Measurements from ENCODE around the gene TRIM39. TPM values are rescaled to one million over a fixed set of nuclear protein-coding genes. Genes with fewer than 3 reads are reported as not detected.

The TRIM39 gene

GRCh38 chr6:30380464-30380863, 53.7 kb downstream of the TRIM39 start:
- Histone ChIP-seq H3K9ac (ENCODE audit: low read length) (no peak overlapping the region), H3K27ac (ENCODE audit: low read depth, low read length) (no peak overlapping the region), H3K18ac (ENCODE audit: low read length) (no peak overlapping the region), H3K79me2 (ENCODE audit: control insufficient read depth, insufficient read depth, low read length) (no peaks in the 10 kb centered on the region), H3K79me1 (ENCODE audit: low read length) (no peaks in the 10 kb centered on the region), H3K4me1 (ENCODE audit: control insufficient read depth, low read depth, low read length) (no peaks in the 10 kb centered on the region), H3K4me3 (ENCODE audit: low read length) (no peak overlapping the region), H3K36me3 (ENCODE audit: control insufficient read depth, insufficient read depth, low read length) (no peaks in the 10 kb centered on the region), H2AK5ac (ENCODE audit: low read length) (no peak overlapping the region), H2BK5ac (ENCODE audit: low read length) (no peak overlapping the region), H4K5ac (ENCODE audit: low read length) (no peak overlapping the region), H3K56ac (ENCODE audit: low read length) (no peak overlapping the region), H3K23ac (ENCODE audit: low read length) (no peak overlapping the region), H3K4me2 (ENCODE audit: low read length) (no peak overlapping the region), H3K4ac (ENCODE audit: low read depth, low read length) (no peak overlapping the region), H3K27me3 (ENCODE audit: insufficient read depth, low read length, poor library complexity) (no peaks in the 10 kb centered on the region), H2BK120ac (ENCODE audit: low read depth, low read length) (no peak overlapping the region), H2BK15ac (replicated peaks; ENCODE audit: low read depth) (no peak overlapping the region), H4K8ac (ENCODE audit: low read depth, low read length) (no peak overlapping the region)
- WGBS (ENCODE audit: extremely low coverage, insufficient coverage, low lambda C conversion rate), result no CpG with 5 or more reads among the region's 5 CpGs
- DNase-seq, result no peak

GRCh38 chr6:30386166-30386565, 59.4 kb downstream of the TRIM39 start:
- H3K9ac ChIP-seq (ENCODE audit: low read length), result no peak overlapping the region
- no peaks in the 10 kb centered on the region for H3K79me1 ChIP-seq (ENCODE audit: low read length)
- H3K27me3 ChIP-seq (ENCODE audit: insufficient read depth, low read length, poor library complexity), result no peaks in the 10 kb centered on the region
- no peak overlapping the region for H3K4ac ChIP-seq (ENCODE audit: low read depth, low read length)
- no peak overlapping the region for H3K4me3 ChIP-seq (ENCODE audit: low read length)
- no peak overlapping the region for H2BK5ac ChIP-seq (ENCODE audit: low read length)
- no peak overlapping the region for H2AK5ac ChIP-seq (ENCODE audit: low read length)
- H3K23ac ChIP-seq (ENCODE audit: low read length), result no peak overlapping the region
- H3K27ac ChIP-seq (ENCODE audit: low read depth, low read length), result no peak overlapping the region
- no peak overlapping the region for H2BK120ac ChIP-seq (ENCODE audit: low read depth, low read length)
- no peak overlapping the region for H4K8ac ChIP-seq (ENCODE audit: low read depth, low read length)
- no peak overlapping the region for H3K56ac ChIP-seq (ENCODE audit: low read length)
- H2BK15ac ChIP-seq (replicated peaks; ENCODE audit: low read depth), result no peak overlapping the region
- no CpG with 5 or more reads among the region's 3 CpGs for WGBS (ENCODE audit: extremely low coverage, insufficient coverage, low lambda C conversion rate)
- no peak overlapping the region for H3K4me2 ChIP-seq (ENCODE audit: low read length)
- DNase-seq, result no peak
- H3K18ac ChIP-seq (ENCODE audit: low read length), result no peak overlapping the region
- no peaks in the 10 kb centered on the region for H3K79me2 ChIP-seq (ENCODE audit: control insufficient read depth, insufficient read depth, low read length)
- H3K36me3 ChIP-seq (ENCODE audit: control insufficient read depth, insufficient read depth, low read length), result no peaks in the 10 kb centered on the region
- no peaks in the 10 kb centered on the region for H3K4me1 ChIP-seq (ENCODE audit: control insufficient read depth, low read depth, low read length)
- no peak overlapping the region for H4K5ac ChIP-seq (ENCODE audit: low read length)

GRCh38 chr6:30391240-30391639, 64.5 kb downstream of the TRIM39 start:
- H3K4ac ChIP-seq (ENCODE audit: low read depth, low read length), result no peak overlapping the region
- H3K79me2 ChIP-seq (ENCODE audit: control insufficient read depth, insufficient read depth, low read length), result no peaks in the 10 kb centered on the region
- no peak overlapping the region for H2BK15ac ChIP-seq (replicated peaks; ENCODE audit: low read depth)
- no peaks in the 10 kb centered on the region for H3K4me1 ChIP-seq (ENCODE audit: control insufficient read depth, low read depth, low read length)
- DNase-seq, result no peak
- H3K79me1 ChIP-seq (ENCODE audit: low read length), result no peaks in the 10 kb centered on the region
- H4K8ac ChIP-seq (ENCODE audit: low read depth, low read length), result no peak overlapping the region
- H4K5ac ChIP-seq (ENCODE audit: low read length), result no peak overlapping the region
- no peak overlapping the region for H3K23ac ChIP-seq (ENCODE audit: low read length)
- no peaks in the 10 kb centered on the region for H3K27me3 ChIP-seq (ENCODE audit: insufficient read depth, low read length, poor library complexity)
- WGBS (ENCODE audit: extremely low coverage, insufficient coverage, low lambda C conversion rate), result no CpG with 5 or more reads among the region's 3 CpGs
- no peak overlapping the region for H2AK5ac ChIP-seq (ENCODE audit: low read length)
- H3K27ac ChIP-seq (ENCODE audit: low read depth, low read length), result no peak overlapping the region
- H3K4me3 ChIP-seq (ENCODE audit: low read length), result no peak overlapping the region
- no peaks in the 10 kb centered on the region for H3K36me3 ChIP-seq (ENCODE audit: control insufficient read depth, insufficient read depth, low read length)
- H2BK5ac ChIP-seq (ENCODE audit: low read length), result no peak overlapping the region
- no peak overlapping the region for H2BK120ac ChIP-seq (ENCODE audit: low read depth, low read length)
- no peak overlapping the region for H3K4me2 ChIP-seq (ENCODE audit: low read length)
- H3K9ac ChIP-seq (ENCODE audit: low read length), result no peak overlapping the region
- H3K56ac ChIP-seq (ENCODE audit: low read length), result no peak overlapping the region
- H3K18ac ChIP-seq (ENCODE audit: low read length), result no peak overlapping the region

Small RNAs within 50 kb of the gene (small RNA-seq; reads per million reads assigned to genes)
- not detected for gene HLA-N (ENCODE audit: insufficient read depth)

Data from mesendoderm (in vitro differentiated cells).